HCT116 (cell line): ENCODE results near the gene LOXHD1. TPM values are rescaled to one million over a fixed set of nuclear protein-coding genes. Genes with fewer than 3 reads are reported as not detected.

Experiments
- ATAC-seq: fragments of 200-7000 bp; cut with Tn5 transposase; 2 replicates; pipeline ENCODE4 v1.9.1; 2020; ENCODE audit warnings: mild to moderate bottlenecking, moderate library complexity
- BruUV-seq: library from RNA; stranded (reverse); fragments of 400-500 nt; replicated peaks from 2 replicates; lab custom pipeline; 2021; lab: Mats Ljungman, UMichigan
- CTCF ChIA-PET: fragments of 300-600 bp; sonication (Branson Sonifier 250); formaldehyde crosslinking; loops from one replicate; lab custom pipeline; 2021; ENCODE audit warnings: antibody characterized with exemption; lab: Charles Lee
- POLR2A ChIA-PET: fragments of 300-600, 350-600 bp; sonication (Branson Sonifier 250); formaldehyde crosslinking; loops from one replicate; lab custom pipeline; 2021; ENCODE audit warnings: antibody characterized with exemption; lab: Charles Lee
- RAD21 ChIA-PET, 2 experiments: fragments of 300-600 bp; sonication (Branson Sonifier 250); formaldehyde crosslinking; loops; one replicate each; lab custom pipeline; 2023; ENCODE audit warnings: low total read pairs in 2 of 2; ENCODE audit not compliant: uncharacterized antibody in 2 of 2, unreplicated experiment in 2 of 2, low non-redundant PET in 1 of 2; lab: Charles Lee
- DNase-seq: peaks from one replicate; pipeline ENCODE4 v3.0.0-alpha.2; 2010; ENCODE audit warnings: low read depth, low spot score
- H2AFZ ChIP-seq: fragments of 200-600 bp; shearing (Covaris generic), sonication (generic); 2 replicates; pipeline ENCODE4 v1.6.1; 2017; ENCODE audit warnings: low read depth, mixed run types, mixed read lengths, antibody characterized with exemption, low read length; ENCODE audit not compliant: poor library complexity, severe bottlenecking
- H3K27ac ChIP-seq: 2 replicates; pipeline ENCODE4 v1.5.1; 2012; ENCODE audit warnings: low read depth, low read length
- H3K27me3 ChIP-seq: fragments of 200-600 bp; sonication (generic); 2 replicates; pipeline ENCODE4 v1.6.1; 2016; ENCODE audit warnings: mixed run types, low read length, mixed read lengths; ENCODE audit not compliant: insufficient read depth
- H3K36me3 ChIP-seq, 2 experiments: fragments of 200-500 bp in 1 of 2; fragments of 200-600 bp in 1 of 2; sonication (Bioruptor generic) in 1 of 2; sonication (generic) in 1 of 2; 2 replicates each; pipeline versions ENCODE4 v1.5.1 to v1.6.1; 2014 to 2016; ENCODE audit warnings: low read length in 2 of 2, inconsistent platforms in 1 of 2, mixed read lengths in 1 of 2, mixed run types in 1 of 2; ENCODE audit not compliant: insufficient read depth in 2 of 2, control insufficient read depth in 1 of 2
- H3K4me1 ChIP-seq, 2 experiments: fragments of 200-600 bp in 1 of 2; sonication (generic) in 1 of 2; 2 replicates each; pipeline versions ENCODE4 v1.5.1 to v1.6.1; 2012 to 2017; ENCODE audit warnings: low read length in 2 of 2, inconsistent platforms in 1 of 2, mild to moderate bottlenecking in 1 of 2, mixed read lengths in 1 of 2, mixed run types in 1 of 2, moderate library complexity in 1 of 2; ENCODE audit not compliant: insufficient read depth in 2 of 2, control insufficient read depth in 1 of 2
- H3K4me2 ChIP-seq: fragments of 200-600 bp; sonication (generic); 2 replicates; pipeline ENCODE4 v1.6.1; 2017; ENCODE audit warnings: mixed run types, low read length, mixed read lengths
- H3K4me3 ChIP-seq, 2 experiments: fragments of 200-600 bp in 1 of 2; sonication (generic) in 1 of 2; replicated peaks in 1 of 2; 2 replicates each; pipeline ENCODE4 v1.5.1; 2011 to 2016; ENCODE audit warnings: low read length in 2 of 2, control low read depth in 1 of 2, low read depth in 1 of 2, mild to moderate bottlenecking in 1 of 2, mixed read lengths in 1 of 2, mixed run types in 1 of 2
- H3K79me2 ChIP-seq: fragments of 200-600 bp; sonication (generic); 2 replicates; pipeline ENCODE4 v1.6.1; 2017; ENCODE audit warnings: mild to moderate bottlenecking, mixed run types, low read length, moderate library complexity, mixed read lengths; ENCODE audit not compliant: insufficient read depth
- H3K9ac ChIP-seq: fragments of 200-600 bp; sonication (generic); 2 replicates; pipeline ENCODE4 v1.6.1; 2016; ENCODE audit warnings: low read length, mixed read lengths
- H3K9me2 ChIP-seq: fragments of 200-600 bp; sonication (generic), shearing (Covaris generic); 2 replicates; pipeline ENCODE4 v1.6.1; 2017; ENCODE audit warnings: mixed run types, mild to moderate bottlenecking, moderate library complexity; ENCODE audit not compliant: insufficient read depth
- H3K9me3 ChIP-seq, 2 experiments: fragments of 200-500 bp in 1 of 2; fragments of 200-600 bp in 1 of 2; sonication (Bioruptor generic) in 1 of 2; sonication (generic) in 1 of 2; 2 replicates each; pipeline ENCODE4 v1.6.1; 2014 to 2017; ENCODE audit warnings: low read length in 2 of 2, mixed read lengths in 2 of 2, inconsistent platforms in 1 of 2, low read depth in 1 of 2, mild to moderate bottlenecking in 1 of 2, mixed run types in 1 of 2, moderate library complexity in 1 of 2; ENCODE audit not compliant: control insufficient read depth in 1 of 2, insufficient read depth in 1 of 2
- H4K20me1 ChIP-seq: fragments of 200-600 bp; sonication (generic), shearing (Covaris generic); 2 replicates; pipeline ENCODE4 v1.6.1; 2017; ENCODE audit warnings: mixed run types, mild to moderate bottlenecking, moderate library complexity; ENCODE audit not compliant: insufficient read depth
- CBX3 ChIP-seq: IDR thresholded peaks from 2 replicates; pipeline ENCODE4 v1.6.1; 2012; ENCODE audit warnings: low read depth
- EGR1 ChIP-seq: IDR thresholded peaks from 2 replicates; pipeline ENCODE4 v1.6.1; 2012; ENCODE audit warnings: low read depth
- FOSL1 ChIP-seq: IDR thresholded peaks from 2 replicates; pipeline ENCODE4 v1.6.1; 2012; ENCODE audit warnings: low read depth
- POLR2A ChIP-seq: IDR thresholded peaks from 2 replicates; pipeline ENCODE4 v1.7.0; 2011; ENCODE audit warnings: borderline replicate concordance; ENCODE audit not compliant: insufficient read depth, insufficient read length; ENCODE audit errors: extremely low read depth
- SIN3A ChIP-seq: IDR thresholded peaks from 2 replicates; pipeline ENCODE4 v1.6.1; 2012; ENCODE audit warnings: low read depth
- SRF ChIP-seq: IDR thresholded peaks from 2 replicates; pipeline ENCODE4 v1.6.1; 2012; ENCODE audit warnings: low read depth
- ZFX ChIP-seq: fragments of 450-650 bp; IDR thresholded peaks from 2 replicates; pipeline ENCODE4 v1.6.1; 2017
- intact Hi-C: fragments of 100-400 bp; cut with micrococcal nuclease; formaldehyde crosslinking; loops from 2 replicates; pipeline ENCODE4 v1.10.0; 2022
- total RNA-seq: library from RNA; stranded (reverse); gene quantifications from one replicate; pipeline ENCODE4 v1.2.1, GENCODE V29; 2021; ENCODE audit not compliant: unreplicated experiment
- TF ChIP-seq, protein P1 (sequence below), 3 experiments: fragments of 200-600 bp in 1 of 3; sonication (generic) in 1 of 3; IDR thresholded peaks in 2 of 3; conservative IDR thresholded peaks in 1 of 3; 2 replicates each; pipeline ENCODE4 v1.5.1; 2012 to 2017; ENCODE audit warnings: low read depth in 2 of 3, low read length in 2 of 3, antibody characterized with exemption in 1 of 3, borderline replicate concordance in 1 of 3, control low read depth in 1 of 3, mild to moderate bottlenecking in 1 of 3, mixed read lengths in 1 of 3, mixed run types in 1 of 3, moderate library complexity in 1 of 3; ENCODE audit not compliant: insufficient read depth in 1 of 3
- TF ChIP-seq, protein P2 (sequence below): IDR thresholded peaks from 2 replicates; pipeline ENCODE4 v1.6.1; 2012
- TF ChIP-seq, protein P3 (sequence below): IDR thresholded peaks from 2 replicates; pipeline ENCODE4 v1.6.1; 2011; ENCODE audit warnings: mild to moderate bottlenecking, low read length, moderate library complexity; ENCODE audit not compliant: insufficient replicate concordance; ENCODE audit errors: extremely low read depth
- TF ChIP-seq, protein P4 (sequence below): IDR thresholded peaks from 2 replicates; pipeline ENCODE4 v1.6.1; 2012; ENCODE audit warnings: low read depth

Gene LOXHD1
- total RNA-seq, 1 experiment from 2014 or later = not detected

DNA sequence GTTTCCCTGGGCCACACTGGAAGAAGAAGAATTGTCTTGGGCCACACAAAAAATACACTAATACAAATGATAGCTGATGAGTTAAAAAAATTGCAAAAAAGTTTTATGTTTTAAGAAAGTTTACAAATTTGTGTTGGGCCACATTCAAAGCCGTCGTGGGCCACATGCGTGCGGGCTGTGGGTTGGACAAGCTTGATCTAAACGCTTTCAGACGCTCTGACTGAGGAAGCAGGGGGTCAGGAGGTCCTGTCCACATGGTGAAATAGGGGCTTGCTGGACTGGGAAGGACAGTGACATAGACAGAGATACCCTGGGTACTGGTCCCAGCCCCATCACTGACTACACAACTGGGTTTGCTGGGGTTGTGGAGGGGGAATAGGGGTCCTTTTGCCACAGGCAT, 86.4 kb downstream of the LOXHD1 start:
- Histone ChIP-seq H3K27me3 (peaks cover 37% of the 10 kb centered on the region), H3K36me3 (no peaks in the 10 kb centered on the region), H3K9ac (no peak overlapping the region)
- TF ChIP-seq, protein P1, sequence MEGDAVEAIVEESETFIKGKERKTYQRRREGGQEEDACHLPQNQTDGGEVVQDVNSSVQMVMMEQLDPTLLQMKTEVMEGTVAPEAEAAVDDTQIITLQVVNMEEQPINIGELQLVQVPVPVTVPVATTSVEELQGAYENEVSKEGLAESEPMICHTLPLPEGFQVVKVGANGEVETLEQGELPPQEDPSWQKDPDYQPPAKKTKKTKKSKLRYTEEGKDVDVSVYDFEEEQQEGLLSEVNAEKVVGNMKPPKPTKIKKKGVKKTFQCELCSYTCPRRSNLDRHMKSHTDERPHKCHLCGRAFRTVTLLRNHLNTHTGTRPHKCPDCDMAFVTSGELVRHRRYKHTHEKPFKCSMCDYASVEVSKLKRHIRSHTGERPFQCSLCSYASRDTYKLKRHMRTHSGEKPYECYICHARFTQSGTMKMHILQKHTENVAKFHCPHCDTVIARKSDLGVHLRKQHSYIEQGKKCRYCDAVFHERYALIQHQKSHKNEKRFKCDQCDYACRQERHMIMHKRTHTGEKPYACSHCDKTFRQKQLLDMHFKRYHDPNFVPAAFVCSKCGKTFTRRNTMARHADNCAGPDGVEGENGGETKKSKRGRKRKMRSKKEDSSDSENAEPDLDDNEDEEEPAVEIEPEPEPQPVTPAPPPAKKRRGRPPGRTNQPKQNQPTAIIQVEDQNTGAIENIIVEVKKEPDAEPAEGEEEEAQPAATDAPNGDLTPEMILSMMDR (IDR thresholded peaks at IDR 0.05 in 2 of 3, conservative IDR thresholded peaks at IDR 0.05 in 1 of 3; ENCODE audit: borderline replicate concordance in 1 of 3, insufficient read depth in 1 of 3, low read depth in 2 of 3, low read length in 2 of 3) = no peak
- TF ChIP-seq CBX3 (no peak), EGR1 (no peak), ZFX (no peak), FOSL1 (no peak), SIN3A (no peak), POLR2A (no peak), SRF (no peak)
- TF ChIP-seq, protein P2, sequence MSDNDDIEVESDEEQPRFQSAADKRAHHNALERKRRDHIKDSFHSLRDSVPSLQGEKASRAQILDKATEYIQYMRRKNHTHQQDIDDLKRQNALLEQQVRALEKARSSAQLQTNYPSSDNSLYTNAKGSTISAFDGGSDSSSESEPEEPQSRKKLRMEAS = no peak
- TF ChIP-seq, protein P3, sequence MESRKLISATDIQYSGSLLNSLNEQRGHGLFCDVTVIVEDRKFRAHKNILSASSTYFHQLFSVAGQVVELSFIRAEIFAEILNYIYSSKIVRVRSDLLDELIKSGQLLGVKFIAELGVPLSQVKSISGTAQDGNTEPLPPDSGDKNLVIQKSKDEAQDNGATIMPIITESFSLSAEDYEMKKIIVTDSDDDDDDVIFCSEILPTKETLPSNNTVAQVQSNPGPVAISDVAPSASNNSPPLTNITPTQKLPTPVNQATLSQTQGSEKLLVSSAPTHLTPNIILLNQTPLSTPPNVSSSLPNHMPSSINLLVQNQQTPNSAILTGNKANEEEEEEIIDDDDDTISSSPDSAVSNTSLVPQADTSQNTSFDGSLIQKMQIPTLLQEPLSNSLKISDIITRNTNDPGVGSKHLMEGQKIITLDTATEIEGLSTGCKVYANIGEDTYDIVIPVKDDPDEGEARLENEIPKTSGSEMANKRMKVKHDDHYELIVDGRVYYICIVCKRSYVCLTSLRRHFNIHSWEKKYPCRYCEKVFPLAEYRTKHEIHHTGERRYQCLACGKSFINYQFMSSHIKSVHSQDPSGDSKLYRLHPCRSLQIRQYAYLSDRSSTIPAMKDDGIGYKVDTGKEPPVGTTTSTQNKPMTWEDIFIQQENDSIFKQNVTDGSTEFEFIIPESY = no peak
- TF ChIP-seq, protein P4, sequence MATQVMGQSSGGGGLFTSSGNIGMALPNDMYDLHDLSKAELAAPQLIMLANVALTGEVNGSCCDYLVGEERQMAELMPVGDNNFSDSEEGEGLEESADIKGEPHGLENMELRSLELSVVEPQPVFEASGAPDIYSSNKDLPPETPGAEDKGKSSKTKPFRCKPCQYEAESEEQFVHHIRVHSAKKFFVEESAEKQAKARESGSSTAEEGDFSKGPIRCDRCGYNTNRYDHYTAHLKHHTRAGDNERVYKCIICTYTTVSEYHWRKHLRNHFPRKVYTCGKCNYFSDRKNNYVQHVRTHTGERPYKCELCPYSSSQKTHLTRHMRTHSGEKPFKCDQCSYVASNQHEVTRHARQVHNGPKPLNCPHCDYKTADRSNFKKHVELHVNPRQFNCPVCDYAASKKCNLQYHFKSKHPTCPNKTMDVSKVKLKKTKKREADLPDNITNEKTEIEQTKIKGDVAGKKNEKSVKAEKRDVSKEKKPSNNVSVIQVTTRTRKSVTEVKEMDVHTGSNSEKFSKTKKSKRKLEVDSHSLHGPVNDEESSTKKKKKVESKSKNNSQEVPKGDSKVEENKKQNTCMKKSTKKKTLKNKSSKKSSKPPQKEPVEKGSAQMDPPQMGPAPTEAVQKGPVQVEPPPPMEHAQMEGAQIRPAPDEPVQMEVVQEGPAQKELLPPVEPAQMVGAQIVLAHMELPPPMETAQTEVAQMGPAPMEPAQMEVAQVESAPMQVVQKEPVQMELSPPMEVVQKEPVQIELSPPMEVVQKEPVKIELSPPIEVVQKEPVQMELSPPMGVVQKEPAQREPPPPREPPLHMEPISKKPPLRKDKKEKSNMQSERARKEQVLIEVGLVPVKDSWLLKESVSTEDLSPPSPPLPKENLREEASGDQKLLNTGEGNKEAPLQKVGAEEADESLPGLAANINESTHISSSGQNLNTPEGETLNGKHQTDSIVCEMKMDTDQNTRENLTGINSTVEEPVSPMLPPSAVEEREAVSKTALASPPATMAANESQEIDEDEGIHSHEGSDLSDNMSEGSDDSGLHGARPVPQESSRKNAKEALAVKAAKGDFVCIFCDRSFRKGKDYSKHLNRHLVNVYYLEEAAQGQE = no peak
- TF ChIP-seq, all 23 proteins: peak for 0
- ATAC-seq (no peak), DNase-seq (no peak)
- ChIA-PET RAD21 (no interaction called here), POLR2A (no interaction called here), CTCF (no interaction called here)
- H2AFZ ChIP-seq = no peak overlapping the region
- intact Hi-C loops = no loop called here
- H3K4me1 ChIP-seq = no peaks in the 10 kb centered on the region
- H3K4me3 ChIP-seq = no peak overlapping the region
- no peak overlapping the region for H3K4me2 ChIP-seq
- no peaks in the 10 kb centered on the region for H3K9me3 ChIP-seq
- no peaks in the 10 kb centered on the region for H4K20me1 ChIP-seq
- no TSS peak for BruUV-seq
- no peaks in the 10 kb centered on the region for H3K9me2 ChIP-seq
- no peak overlapping the region for H3K27ac ChIP-seq
- H3K79me2 ChIP-seq = no peaks in the 10 kb centered on the region
